ENCODE data around the gene DDX4.

The DDX4 gene

GRCh38 chr5:55866485-55866884 lies 128.6 kb downstream of the DDX4 start:
- no peak for DNase-seq (ENCODE audit: low spot score)

Measured in LoVo (cell line).